SK-N-MC (cell line): ENCODE measurements around the gene PARVB.

ENCODE experiments used
- DNase-seq: peaks from one replicate; pipeline ENCODE4 v3.0.0-alpha.2; 2011; ENCODE audit warnings: low read depth, low spot score
- H3K27ac ChIP-seq: fragments of 200-600 bp; sonication (generic); 2 replicates; pipeline ENCODE4 v1.5.1; 2016; ENCODE audit warnings: mixed run types
- H3K36me3 ChIP-seq: fragments of 200-600 bp; sonication (generic); 2 replicates; pipeline ENCODE4 v1.6.1; 2017; ENCODE audit warnings: antibody characterized with exemption, low read length, mixed read lengths; ENCODE audit not compliant: insufficient read depth
- H3K4me3 ChIP-seq: fragments of 200-600 bp; sonication (generic); 2 replicates; pipeline ENCODE4 v1.5.1; 2016
- H3K9ac ChIP-seq: fragments of 200-600 bp; sonication (generic); 2 replicates; pipeline ENCODE4 v1.8.0; 2017; ENCODE audit warnings: mixed run types, mixed read lengths; ENCODE audit not compliant: insufficient read length
- H3K9me3 ChIP-seq: fragments of 200-600 bp; sonication (generic); 2 replicates; pipeline ENCODE4 v1.6.1; 2017; ENCODE audit warnings: low read depth, mild to moderate bottlenecking, antibody characterized with exemption, low read length, moderate library complexity, mixed read lengths
- EZH2 ChIP-seq: fragments of 200-600 bp; sonication (generic); IDR thresholded peaks from one replicate; pipeline ENCODE4 v1.6.1; 2017; ENCODE audit warnings: antibody characterized with exemption
- FOXP2 ChIP-seq: optimal IDR thresholded peaks from 2 replicates; pipeline ENCODE3; 2011; ENCODE audit warnings: mild to moderate bottlenecking, moderate library complexity; ENCODE audit not compliant: insufficient read depth; ENCODE audit errors: extremely low read length, control extremely low read depth
- POLR2AphosphoS5 ChIP-seq: IDR thresholded peaks from 2 replicates; pipeline ENCODE4 v1.6.1; 2012; ENCODE audit warnings: mild to moderate bottlenecking, low read depth, low read length, borderline replicate concordance

The PARVB gene

DNA sequence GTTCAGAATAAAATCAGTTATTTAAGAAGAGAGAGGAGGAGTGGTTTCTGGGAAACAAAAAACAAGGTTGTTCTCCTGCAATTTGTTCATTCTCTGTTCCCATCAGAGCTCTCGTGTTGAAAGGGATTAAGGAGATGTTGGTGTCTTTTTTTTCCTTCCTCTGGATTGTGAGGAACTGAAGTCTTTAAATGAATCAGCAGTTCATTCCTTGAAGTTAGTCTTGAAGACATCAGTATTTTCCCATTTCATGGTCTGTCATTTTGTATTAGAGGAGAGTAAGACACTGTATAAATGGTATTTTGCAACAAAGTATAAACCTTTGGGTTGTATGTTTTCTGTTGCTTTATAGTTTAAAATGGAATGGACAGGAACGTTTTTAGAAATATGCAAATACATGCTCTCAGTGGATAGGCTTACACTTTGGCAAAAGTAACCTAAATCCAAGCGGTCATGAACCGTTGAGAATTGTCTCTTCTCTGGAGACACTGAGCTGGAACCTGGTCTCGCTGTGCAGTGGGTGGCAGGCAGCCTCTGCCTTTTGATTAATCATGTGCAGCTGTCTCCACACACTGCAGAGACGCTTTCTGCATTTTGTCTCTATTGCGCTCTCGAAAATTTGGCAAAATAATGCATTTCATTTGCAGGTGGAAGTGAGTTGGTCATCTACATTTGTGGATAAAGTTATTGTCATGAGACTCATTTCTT is 35.8 kb upstream of the PARVB start:
- peaks cover 45% of the 10 kb centered on the region for H3K36me3 ChIP-seq
- no peak for TF ChIP-seq EZH2
- TF ChIP-seq POLR2AphosphoS5, result no peak
- no peak for TF ChIP-seq FOXP2
- no peak for DNase-seq

DNA sequence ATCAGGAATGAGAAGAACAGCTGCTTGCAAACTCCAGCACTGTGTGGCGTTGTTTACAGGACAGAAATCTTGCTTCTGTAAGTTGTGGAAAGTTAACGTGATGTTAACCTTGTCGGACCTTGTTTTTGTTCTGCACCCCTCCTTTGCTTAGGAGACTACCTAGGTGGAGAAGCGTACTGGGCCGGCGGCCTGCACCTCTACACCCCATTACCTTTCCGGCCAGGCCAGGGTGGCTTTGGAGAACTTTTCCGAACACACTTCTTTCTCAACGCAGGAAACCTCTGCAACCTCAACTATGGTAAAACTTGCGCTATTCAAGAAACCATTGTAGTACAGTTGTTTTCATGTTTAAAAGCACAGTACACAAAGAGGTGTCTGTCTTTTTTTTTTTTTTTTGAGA is 35.1 kb upstream of the PARVB start:
- H3K27ac ChIP-seq, result no peak overlapping the region
- H3K36me3 ChIP-seq, result peaks cover 45% of the 10 kb centered on the region
- H3K4me3 ChIP-seq, result no peak overlapping the region
- no peak for DNase-seq
- TF ChIP-seq FOXP2, result no peak
- no peak for TF ChIP-seq POLR2AphosphoS5
- no peak for TF ChIP-seq EZH2
- H3K9me3 ChIP-seq, result no peaks in the 10 kb centered on the region
- no peak overlapping the region for H3K9ac ChIP-seq

More for the DNA sequence above, 35.8 kb upstream of the PARVB start:
- Histone ChIP-seq H3K4me3 (no peak overlapping the region), H3K9me3 (no peaks in the 10 kb centered on the region), H3K27ac (no peak overlapping the region), H3K9ac (no peak overlapping the region)

DNA sequence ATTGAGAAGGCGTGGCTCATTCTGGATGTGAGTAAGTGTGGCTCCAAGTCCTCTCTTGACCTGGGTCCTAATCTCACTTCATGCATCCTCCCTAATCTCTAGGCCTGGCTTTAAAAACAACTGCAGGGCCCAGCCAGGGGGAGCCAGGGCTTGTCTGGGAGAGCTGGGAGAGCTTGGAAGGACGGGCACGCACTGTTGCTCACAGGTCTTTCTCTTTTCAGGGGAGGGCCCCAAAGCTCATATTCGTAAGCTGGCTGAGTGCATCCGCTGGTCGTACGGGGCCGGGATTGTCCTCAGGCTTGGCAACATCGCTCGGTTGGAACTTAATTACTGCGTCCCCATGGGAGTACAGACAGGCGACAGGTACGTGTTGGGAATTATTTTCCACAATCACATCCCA is 34.1 kb upstream of the PARVB start:
- Histone ChIP-seq H3K36me3 (peaks cover 45% of the 10 kb centered on the region), H3K9ac (no peak overlapping the region)
- TF ChIP-seq FOXP2, result no peak
- no peak for TF ChIP-seq POLR2AphosphoS5
- no peak for TF ChIP-seq EZH2

DNA sequence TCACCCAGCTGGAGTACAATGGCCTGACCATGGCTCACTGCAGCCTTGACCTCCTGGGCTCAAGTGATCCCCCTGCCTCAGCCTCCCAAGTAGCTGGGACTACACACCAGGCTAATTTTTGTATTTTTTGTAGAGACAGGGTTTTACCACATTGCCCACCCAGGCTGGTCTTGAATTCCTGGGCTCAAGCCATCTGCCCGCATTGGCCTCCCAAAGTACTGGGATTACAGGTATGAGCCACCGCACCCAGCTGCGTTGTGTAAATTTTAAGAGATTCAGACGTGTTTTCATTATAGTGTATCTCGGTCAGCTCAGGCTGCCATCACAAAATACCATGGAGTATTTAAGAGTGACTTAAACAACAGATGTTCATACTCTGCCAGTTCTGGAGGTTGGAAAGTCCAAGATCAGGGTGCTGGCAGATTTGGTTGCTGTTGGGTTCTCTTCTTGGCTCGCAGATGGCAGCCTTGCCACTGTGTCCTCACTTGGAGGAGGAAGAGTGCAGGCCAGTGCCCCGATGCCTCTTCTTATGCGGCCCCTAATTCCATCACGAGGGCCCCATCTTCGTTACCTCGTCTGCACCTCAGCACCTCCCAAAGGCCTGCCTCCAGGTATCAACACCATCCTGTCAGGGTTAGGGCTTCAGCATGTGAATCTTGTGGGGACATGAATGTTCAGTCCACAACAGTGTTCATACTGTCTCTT is 32.6 kb upstream of the PARVB start:
- TF ChIP-seq POLR2AphosphoS5, result no peak
- TF ChIP-seq EZH2, result no peak
- no peak for TF ChIP-seq FOXP2
- peaks cover 43% of the 10 kb centered on the region for H3K36me3 ChIP-seq
- DNase-seq, result no peak

More for the DNA sequence above, 34.1 kb upstream of the PARVB start:
- no peak overlapping the region for H3K27ac ChIP-seq
- no peaks in the 10 kb centered on the region for H3K9me3 ChIP-seq
- DNase-seq, result no peak
- H3K4me3 ChIP-seq, result no peak overlapping the region

DNA sequence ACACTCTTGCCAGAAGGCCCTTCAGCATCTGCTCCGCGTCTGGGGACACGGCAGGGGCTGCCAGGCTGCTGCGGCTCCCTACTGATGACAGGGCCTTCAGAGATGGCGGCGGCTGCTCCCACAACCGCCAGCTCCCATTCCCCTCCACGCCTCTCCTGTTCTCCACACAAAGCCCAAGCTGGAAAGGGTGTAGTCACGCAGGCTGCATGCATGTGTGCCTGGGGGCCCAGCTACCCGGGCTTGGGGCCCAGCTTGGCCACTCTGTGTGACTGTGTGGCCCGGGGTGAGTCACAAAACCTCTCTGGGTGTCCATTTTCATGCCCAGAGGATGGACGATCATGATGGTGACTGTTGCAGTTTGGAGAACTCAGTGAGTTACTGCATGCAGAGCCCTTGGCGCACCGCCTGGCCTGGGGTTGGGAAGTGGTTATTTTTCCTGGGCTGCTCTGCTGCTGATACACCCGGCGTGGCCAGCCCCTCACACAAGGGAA is 31.7 kb upstream of the PARVB start:
- Histone ChIP-seq H3K36me3 (peaks cover 51% of the 10 kb centered on the region), H3K9me3 (no peaks in the 10 kb centered on the region), H3K9ac (no peak overlapping the region), H3K4me3 (no peak overlapping the region), H3K27ac (no peak overlapping the region)
- no peak for DNase-seq
- no peak for TF ChIP-seq FOXP2
- TF ChIP-seq POLR2AphosphoS5, result no peak

More for the DNA sequence above, 32.6 kb upstream of the PARVB start:
- Histone ChIP-seq H3K27ac (no peak overlapping the region), H3K9me3 (no peaks in the 10 kb centered on the region), H3K4me3 (no peak overlapping the region), H3K9ac (no peak overlapping the region)

DNA sequence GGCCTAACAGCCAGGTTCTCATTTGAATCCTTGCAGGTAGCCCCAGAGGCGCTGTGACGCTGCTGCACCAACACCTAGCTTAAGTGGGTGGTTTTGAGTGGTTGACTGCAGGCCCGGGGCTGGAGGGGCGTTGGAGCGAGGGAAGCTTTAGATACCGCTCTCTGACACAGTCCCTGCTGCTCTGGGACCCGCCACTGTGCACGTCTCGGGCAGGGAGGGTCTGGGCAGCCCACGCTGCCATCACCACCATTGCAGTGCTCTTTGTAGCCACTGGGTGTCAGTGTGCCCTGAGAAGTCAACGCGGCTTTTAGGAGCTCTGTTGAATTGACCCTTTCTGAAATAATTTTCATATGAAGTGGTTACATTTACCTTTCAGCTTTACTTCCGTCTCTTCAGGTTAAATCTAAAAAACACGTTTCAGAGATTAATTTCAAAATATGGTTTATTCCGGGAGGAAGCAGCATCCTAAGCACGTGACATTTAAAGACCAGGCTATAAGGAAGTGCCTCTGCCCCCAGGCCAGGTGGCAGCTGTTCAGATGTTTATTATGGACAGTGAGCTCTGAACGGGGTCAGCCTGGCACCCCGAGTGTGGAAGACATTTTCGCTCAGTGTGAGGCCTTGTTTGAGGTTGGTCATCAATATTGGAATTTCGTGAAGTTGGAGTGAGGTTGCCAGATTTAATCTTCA is 30.9 kb upstream of the PARVB start:
- Histone ChIP-seq H3K9ac (no peak overlapping the region), H3K4me3 (no peak overlapping the region), H3K27ac (no peak overlapping the region), H3K36me3 (peaks cover 48% of the 10 kb centered on the region), H3K9me3 (no peaks in the 10 kb centered on the region)
- DNase-seq, result peak; percentile 8
- TF ChIP-seq POLR2AphosphoS5, result no peak
- TF ChIP-seq EZH2, result no peak
- TF ChIP-seq FOXP2, result no peak

DNA sequence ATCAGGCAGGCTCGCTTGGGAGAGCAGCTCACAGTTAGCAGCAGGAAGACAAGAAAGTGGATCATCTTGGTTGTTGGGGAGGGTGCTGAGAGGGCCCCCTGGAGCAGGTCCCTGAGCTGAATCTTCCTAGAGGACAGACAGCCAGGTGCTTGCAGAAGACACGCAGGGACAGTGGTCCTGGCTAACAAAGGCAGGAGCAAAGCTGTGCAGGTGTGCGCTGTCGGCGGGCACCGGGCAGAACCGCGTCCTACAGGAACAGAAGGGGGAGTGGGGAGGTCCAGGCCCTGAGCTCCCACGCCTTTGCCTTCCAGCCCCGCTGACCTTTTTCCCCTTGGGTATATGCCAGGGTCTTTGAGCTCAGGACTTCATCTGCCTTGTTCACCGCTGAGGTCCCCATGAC is 30.1 kb upstream of the PARVB start:
- DNase-seq, result no peak
- no peaks in the 10 kb centered on the region for H3K9me3 ChIP-seq
- H3K4me3 ChIP-seq, result no peak overlapping the region
- H3K9ac ChIP-seq, result no peak overlapping the region
- no peak overlapping the region for H3K27ac ChIP-seq
- H3K36me3 ChIP-seq, result peaks cover 40% of the 10 kb centered on the region
- TF ChIP-seq POLR2AphosphoS5 (no peak), EZH2 (no peak), FOXP2 (no peak)

DNA sequence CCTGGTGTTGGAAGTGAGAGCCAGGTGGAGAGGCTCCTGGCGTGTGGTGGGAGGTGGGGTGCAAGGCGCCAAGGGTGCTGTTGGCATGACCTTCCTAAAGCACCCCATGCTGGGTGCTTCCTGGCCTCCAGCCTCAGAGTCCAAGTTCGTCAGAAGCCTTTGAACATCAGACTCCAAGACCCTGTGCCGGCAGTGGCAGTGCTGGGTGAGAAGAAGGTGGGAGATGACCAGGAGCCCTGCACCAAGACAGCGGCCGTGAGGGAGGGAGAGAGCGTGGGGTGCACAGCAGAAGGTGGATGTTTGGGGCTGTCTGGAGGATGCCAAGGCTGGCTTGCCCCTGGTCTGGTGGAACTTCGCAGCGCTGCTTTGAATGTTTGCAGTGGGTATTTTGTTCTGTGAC is 29.7 kb upstream of the PARVB start:
- Histone ChIP-seq H3K9ac (no peak overlapping the region), H3K36me3 (peaks cover 39% of the 10 kb centered on the region)
- no peak for TF ChIP-seq POLR2AphosphoS5
- TF ChIP-seq EZH2, result no peak
- no peak for TF ChIP-seq FOXP2

More for the DNA sequence above, 29.7 kb upstream of the PARVB start:
- DNase-seq, result no peak
- Histone ChIP-seq H3K27ac (no peak overlapping the region), H3K9me3 (no peaks in the 10 kb centered on the region), H3K4me3 (no peak overlapping the region)
